Measurements from ENCODE around the gene DEDD2. TPM values are rescaled to one million over a fixed set of nuclear protein-coding genes. Genes with fewer than 3 reads are reported as not detected.

The DEDD2 gene
- polyA plus RNA-seq, 1 of the 3 experiments (the other 2 are of a cell fraction) = 30.2 TPM

DNA sequence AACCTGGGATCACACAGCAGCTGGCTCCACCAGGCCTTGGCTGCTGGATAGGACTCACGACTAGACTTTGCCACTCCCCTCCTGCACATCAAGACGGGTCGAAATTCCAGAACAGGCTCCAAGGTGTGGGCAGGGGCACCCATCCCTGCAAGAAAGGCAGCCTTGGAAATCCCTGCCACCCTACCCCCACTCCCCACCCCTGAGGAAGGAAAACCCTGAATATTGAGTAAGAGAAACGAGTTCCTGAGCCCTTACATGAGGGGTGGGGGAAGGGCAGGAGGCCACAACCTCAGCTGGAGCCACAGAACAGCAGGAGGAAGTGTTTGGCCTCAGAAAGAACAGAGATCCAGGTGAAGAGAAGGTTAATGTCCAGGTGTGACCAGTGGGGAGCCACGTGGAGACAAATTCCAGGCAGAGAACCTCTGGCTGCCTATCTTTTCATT is 20.1 kb downstream of the DEDD2 start:
- TF ChIP-seq, protein P1, sequence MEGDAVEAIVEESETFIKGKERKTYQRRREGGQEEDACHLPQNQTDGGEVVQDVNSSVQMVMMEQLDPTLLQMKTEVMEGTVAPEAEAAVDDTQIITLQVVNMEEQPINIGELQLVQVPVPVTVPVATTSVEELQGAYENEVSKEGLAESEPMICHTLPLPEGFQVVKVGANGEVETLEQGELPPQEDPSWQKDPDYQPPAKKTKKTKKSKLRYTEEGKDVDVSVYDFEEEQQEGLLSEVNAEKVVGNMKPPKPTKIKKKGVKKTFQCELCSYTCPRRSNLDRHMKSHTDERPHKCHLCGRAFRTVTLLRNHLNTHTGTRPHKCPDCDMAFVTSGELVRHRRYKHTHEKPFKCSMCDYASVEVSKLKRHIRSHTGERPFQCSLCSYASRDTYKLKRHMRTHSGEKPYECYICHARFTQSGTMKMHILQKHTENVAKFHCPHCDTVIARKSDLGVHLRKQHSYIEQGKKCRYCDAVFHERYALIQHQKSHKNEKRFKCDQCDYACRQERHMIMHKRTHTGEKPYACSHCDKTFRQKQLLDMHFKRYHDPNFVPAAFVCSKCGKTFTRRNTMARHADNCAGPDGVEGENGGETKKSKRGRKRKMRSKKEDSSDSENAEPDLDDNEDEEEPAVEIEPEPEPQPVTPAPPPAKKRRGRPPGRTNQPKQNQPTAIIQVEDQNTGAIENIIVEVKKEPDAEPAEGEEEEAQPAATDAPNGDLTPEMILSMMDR (IDR thresholded peaks at IDR 0.05) = no peak
- no peak for TF ChIP-seq GATA2 (CRISPR knock-in tag; IDR thresholded peaks at IDR 0.05)
- H3K27ac ChIP-seq (ENCODE audit: low read depth in 2 of 2, low read length in 1 of 2) = no peak overlapping the region
- ChIA-PET POLR2A (no interaction called here), CTCF (interaction anchor here (1.2 to 2.0 kb wide), 2 partner anchors 14 to 65 kb away, joined by 3 to 6 read pairs; partner anchors contain the start of gene POU2F2)
- no peaks in the 10 kb centered on the region for H3F3A ChIP-seq (replicated peaks; ENCODE audit: insufficient read depth)
- H3K4me2 ChIP-seq = no peak overlapping the region
- no peaks in the 10 kb centered on the region for H3K79me2 ChIP-seq (ENCODE audit: insufficient read depth)
- peaks cover 0 to 29% of the 10 kb centered on the region in 2 experiments for H3K36me3 ChIP-seq (replicated peaks in 1 of 2; ENCODE audit: control insufficient read depth in 1 of 2, insufficient read depth in 2 of 2, low read length in 1 of 2)
- H2AFZ ChIP-seq (ENCODE audit: low read depth) = no peak overlapping the region
- no peak overlapping the region for H3K9ac ChIP-seq
- no peak for DNase-seq
- H3K4me3 ChIP-seq (ENCODE audit: low read depth in 2 of 2, low read length in 1 of 2) = no peak overlapping the region
- no peaks in the 10 kb centered on the region for H3K9me3 ChIP-seq
- no peaks in the 10 kb centered on the region for H3K27me3 ChIP-seq (ENCODE audit: insufficient read depth)
- H4K20me1 ChIP-seq (ENCODE audit: insufficient read depth) = 0 out of 2 replicates have a peak, but pooled peaks cover 3% of the 10 kb centered on the region
- H3K4me1 ChIP-seq (ENCODE audit: control insufficient read depth in 1 of 2, insufficient read depth in 2 of 2, low read depth in 1 of 2, low read length in 1 of 2) = no peaks in the 10 kb centered on the region
- no peaks in the 10 kb centered on the region for H3K9me2 ChIP-seq
- 81% methylated on average over 5 of the region's 5 CpGs for WGBS (ENCODE audit: low lambda C conversion rate)

DNA sequence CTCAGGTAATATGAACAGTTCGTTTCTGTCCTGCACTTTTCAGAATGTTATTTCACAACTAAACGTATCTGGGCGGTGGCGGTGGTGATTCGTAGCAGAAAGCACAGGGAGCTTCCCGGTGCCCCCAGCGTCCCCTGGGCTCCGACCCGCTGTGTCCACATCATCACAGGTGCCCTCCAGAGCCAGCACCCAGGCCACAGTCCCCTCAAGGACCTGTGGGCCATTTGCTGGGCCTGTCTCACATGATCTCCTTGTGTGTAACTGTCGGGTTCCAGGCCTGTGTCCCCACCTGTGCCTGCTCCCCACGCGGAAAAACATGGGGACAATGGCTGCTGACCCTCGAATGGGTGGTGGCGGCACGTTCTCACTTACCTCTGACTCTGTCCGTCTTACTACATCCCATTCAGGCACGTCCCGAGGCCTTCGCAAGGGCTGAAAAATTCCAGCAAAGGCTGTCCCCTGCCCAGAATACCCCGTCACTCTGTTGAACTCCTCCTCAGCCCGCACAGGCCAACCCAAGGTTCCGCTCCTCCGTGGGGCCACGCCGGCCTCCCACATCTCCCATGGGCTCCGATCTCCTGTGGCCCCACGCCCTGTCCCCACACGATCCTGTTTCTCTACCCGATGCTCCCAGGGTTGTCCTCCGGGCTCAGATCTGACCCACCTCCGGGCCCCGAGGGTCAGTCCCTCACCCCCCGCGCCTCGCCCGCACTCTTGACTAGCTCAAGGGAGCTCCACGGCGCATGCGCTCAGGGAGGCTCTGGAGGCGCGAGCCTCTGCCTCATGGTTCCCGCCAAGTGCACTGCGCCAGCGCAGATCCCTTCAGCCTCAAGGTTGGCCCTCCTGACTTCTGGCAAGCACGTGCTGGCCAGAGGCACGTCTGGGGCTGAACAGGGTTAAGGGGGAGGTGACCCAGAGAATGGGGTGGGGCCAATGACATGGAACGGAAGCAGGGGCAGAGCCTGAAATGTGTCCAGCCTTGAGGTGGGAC is 21.2 kb downstream of the DEDD2 start:
- no peak overlapping the region for H3K27ac ChIP-seq (ENCODE audit: low read depth in 2 of 2, low read length in 1 of 2)
- H4K20me1 ChIP-seq (ENCODE audit: insufficient read depth) = no peaks in the 10 kb centered on the region
- H3K9ac ChIP-seq = no peak overlapping the region
- POLR2A ChIA-PET = no interaction called here
- no peak overlapping the region for H3K4me2 ChIP-seq
- TF ChIP-seq GABPA (IDR thresholded peaks at IDR 0.05; ENCODE audit: low read depth) (no peak), RFX5 (IDR thresholded peaks at IDR 0.05; ENCODE audit: low read length) (no peak), NFIC (IDR thresholded peaks at IDR 0.05; ENCODE audit: borderline replicate concordance) (no peak), YY1 (IDR thresholded peaks at IDR 0.05; ENCODE audit: low read depth) (no peak), RAD21 (IDR thresholded peaks at IDR 0.05; ENCODE audit: low read length) (no peak), EP300 (IDR thresholded peaks at IDR 0.05; ENCODE audit: borderline replicate concordance in 1 of 2, low read depth in 1 of 2, low read length in 1 of 2) (no peak), SIN3A (IDR thresholded peaks at IDR 0.05; ENCODE audit: borderline replicate concordance, low read depth, low read length) (no peak), POLR2AphosphoS5 (IDR thresholded peaks at IDR 0.05; ENCODE audit: low read depth, low read length) (no peak), FOXM1 (IDR thresholded peaks at IDR 0.05; ENCODE audit: low read depth) (no peak), NRF1 (IDR thresholded peaks at IDR 0.05; ENCODE audit: low read depth, low read length) (no peak)
- TF ChIP-seq, protein P2, sequence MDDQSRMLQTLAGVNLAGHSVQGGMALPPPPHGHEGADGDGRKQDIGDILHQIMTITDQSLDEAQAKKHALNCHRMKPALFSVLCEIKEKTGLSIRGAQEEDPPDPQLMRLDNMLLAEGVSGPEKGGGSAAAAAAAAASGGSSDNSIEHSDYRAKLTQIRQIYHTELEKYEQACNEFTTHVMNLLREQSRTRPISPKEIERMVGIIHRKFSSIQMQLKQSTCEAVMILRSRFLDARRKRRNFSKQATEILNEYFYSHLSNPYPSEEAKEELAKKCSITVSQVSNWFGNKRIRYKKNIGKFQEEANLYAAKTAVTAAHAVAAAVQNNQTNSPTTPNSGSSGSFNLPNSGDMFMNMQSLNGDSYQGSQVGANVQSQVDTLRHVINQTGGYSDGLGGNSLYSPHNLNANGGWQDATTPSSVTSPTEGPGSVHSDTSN (IDR thresholded peaks at IDR 0.05) = no peak
- TF ChIP-seq, protein P3, sequence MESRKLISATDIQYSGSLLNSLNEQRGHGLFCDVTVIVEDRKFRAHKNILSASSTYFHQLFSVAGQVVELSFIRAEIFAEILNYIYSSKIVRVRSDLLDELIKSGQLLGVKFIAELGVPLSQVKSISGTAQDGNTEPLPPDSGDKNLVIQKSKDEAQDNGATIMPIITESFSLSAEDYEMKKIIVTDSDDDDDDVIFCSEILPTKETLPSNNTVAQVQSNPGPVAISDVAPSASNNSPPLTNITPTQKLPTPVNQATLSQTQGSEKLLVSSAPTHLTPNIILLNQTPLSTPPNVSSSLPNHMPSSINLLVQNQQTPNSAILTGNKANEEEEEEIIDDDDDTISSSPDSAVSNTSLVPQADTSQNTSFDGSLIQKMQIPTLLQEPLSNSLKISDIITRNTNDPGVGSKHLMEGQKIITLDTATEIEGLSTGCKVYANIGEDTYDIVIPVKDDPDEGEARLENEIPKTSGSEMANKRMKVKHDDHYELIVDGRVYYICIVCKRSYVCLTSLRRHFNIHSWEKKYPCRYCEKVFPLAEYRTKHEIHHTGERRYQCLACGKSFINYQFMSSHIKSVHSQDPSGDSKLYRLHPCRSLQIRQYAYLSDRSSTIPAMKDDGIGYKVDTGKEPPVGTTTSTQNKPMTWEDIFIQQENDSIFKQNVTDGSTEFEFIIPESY (IDR thresholded peaks at IDR 0.05; ENCODE audit: borderline replicate concordance, low read depth) = no peak
- TF ChIP-seq, protein P4, sequence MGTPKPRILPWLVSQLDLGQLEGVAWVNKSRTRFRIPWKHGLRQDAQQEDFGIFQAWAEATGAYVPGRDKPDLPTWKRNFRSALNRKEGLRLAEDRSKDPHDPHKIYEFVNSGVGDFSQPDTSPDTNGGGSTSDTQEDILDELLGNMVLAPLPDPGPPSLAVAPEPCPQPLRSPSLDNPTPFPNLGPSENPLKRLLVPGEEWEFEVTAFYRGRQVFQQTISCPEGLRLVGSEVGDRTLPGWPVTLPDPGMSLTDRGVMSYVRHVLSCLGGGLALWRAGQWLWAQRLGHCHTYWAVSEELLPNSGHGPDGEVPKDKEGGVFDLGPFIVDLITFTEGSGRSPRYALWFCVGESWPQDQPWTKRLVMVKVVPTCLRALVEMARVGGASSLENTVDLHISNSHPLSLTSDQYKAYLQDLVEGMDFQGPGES (IDR thresholded peaks at IDR 0.05; ENCODE audit: low read depth, low read length) = no peak
- H3K9me3 ChIP-seq = no peaks in the 10 kb centered on the region
- H2AFZ ChIP-seq (ENCODE audit: low read depth) = no peak overlapping the region
- peaks cover 0 to 24% of the 10 kb centered on the region in 2 experiments for H3K36me3 ChIP-seq (replicated peaks in 1 of 2; ENCODE audit: control insufficient read depth in 1 of 2, insufficient read depth in 2 of 2, low read length in 1 of 2)
- CTCF ChIA-PET = interaction anchor here (1.2 kb wide), 1 partner anchor 11 kb away, joined by 3 read pairs; no protein-coding TSS in a partner anchor
- H3K4me1 ChIP-seq (ENCODE audit: control insufficient read depth in 1 of 2, insufficient read depth in 2 of 2, low read depth in 1 of 2, low read length in 1 of 2) = no peaks in the 10 kb centered on the region
- no peaks in the 10 kb centered on the region for H3K9me2 ChIP-seq
- no peaks in the 10 kb centered on the region for H3K79me2 ChIP-seq (ENCODE audit: insufficient read depth)
- no peak overlapping the region for H3K4me3 ChIP-seq (ENCODE audit: low read depth in 2 of 2, low read length in 1 of 2)
- H3K27me3 ChIP-seq (ENCODE audit: insufficient read depth) = no peaks in the 10 kb centered on the region
- H3F3A ChIP-seq (replicated peaks; ENCODE audit: insufficient read depth) = no peaks in the 10 kb centered on the region
- no peak for DNase-seq
- WGBS (ENCODE audit: low lambda C conversion rate) = 94% methylated on average over 47 of the region's 47 CpGs
